GM18519 (cell line): ENCODE results near the gene GSE1.

ENCODE experiments used
- ATAC-seq: cut with Tn5 transposase; IDR thresholded peaks from one replicate; pipeline ENCODE4 v1.9.1; 2021; ENCODE audit warnings: mild to moderate bottlenecking, moderate library complexity; ENCODE audit not compliant: unreplicated experiment, low FRiP score

The GSE1 gene

GRCh38 chr16:85631230-85631629, 18.1 kb downstream of the GSE1 start:
- ATAC-seq, result no peak

- no peak for ATAC-seq
Observed at GRCh38 chr16:85631802-85632393, 18.8 kb downstream of the GSE1 start.

- ATAC-seq, result no peak
Observed at GRCh38 chr16:85632709-85633437, 19.8 kb downstream of the GSE1 start.

DNA sequence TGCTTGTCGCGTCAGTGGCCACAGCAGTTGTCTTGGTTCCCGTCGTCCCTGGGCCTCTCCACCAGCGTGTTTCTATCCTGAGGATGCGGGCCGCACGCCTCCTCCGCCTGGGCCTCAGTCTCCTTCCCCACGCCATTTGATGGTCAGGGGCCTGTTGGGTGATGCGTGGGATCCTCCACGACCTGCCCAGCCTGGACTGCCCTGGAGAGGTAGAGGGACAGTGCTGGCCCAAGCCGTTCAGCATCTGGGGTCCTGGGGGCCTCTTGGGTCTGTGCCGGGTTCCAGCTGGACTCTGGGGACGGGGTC, 20.3 kb downstream of the GSE1 start:
- ATAC-seq, result no peak

DNA sequence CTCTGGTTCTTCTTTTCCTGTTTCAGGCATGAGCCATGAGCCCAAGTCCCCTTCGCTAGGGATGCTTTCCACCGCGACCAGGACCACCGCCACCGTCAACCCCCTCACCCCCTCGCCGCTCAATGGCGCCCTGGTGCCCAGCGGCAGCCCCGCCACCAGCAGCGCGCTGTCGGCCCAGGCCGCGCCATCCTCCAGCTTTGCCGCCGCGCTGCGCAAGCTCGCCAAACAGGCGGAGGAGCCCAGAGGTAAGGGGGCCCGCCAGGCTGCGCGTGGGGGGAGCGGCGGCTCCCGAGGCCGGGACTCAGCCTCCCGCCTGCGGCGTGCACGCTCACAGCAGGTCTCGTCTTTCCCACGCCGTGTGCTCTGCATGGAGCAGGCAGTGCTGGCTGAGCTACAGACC, 20.8 kb downstream of the GSE1 start:
- ATAC-seq, result no peak

GRCh38 chr16:85634747-85635544, 21.8 kb downstream of the GSE1 start:
- ATAC-seq, result no peak

DNA sequence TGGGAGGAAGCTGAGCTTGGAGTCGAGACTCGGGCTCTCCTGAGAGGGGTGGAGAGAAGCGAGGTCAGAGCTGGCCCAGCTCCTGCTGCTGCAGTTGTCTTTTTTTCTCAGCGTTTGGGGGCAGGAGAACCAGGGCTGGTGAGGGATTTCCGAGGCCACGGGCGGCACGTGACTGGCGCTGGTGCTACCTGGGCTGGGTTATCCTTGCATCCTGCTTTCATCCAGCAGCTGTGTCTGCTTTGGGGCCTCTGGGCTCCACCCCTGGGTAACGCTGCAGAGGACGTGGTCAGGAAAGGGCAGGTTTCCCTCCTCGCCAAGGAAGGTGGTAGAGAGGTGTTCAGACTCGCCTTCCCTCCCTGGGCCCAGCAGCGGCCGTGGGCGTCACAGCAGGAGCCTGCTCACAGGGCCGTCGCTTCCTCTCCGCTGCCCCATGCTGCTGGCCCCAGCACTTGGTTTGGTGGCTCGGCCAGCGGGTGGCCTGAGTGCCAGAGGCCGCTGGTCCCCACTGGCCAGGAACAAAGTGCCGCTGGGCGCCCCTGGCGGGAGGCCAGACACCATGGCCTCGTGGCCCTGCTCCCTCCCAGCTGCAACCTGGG, 22.5 kb downstream of the GSE1 start:
- no peak for ATAC-seq

DNA sequence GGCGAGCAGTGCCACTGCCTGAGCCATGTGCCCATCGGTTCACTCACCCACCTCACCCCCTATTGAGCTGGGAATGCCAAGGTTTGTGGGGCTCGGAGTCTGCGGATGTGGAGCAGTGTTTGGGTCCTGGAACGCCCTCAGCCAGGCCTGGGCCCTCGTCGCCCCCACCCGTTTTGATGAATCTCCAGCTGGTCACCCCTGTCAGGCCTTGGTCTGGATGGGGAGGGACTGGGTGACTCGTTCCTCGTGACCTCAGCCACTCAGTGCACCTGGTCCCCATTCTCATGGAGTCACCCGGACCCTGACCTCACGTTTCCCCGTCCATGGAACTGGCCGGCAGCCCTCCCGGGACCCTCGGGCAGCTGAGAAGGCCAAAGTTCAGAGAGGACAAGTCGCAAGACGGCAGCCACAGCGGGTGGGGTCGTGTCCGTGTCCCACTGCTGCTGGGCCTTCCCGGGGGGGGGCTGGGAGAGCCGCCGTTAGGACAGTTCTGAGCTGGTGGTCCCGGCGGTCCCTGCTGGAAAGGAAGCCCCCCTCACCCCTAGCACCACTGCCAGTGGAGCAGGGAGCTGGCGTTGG, 23.2 kb downstream of the GSE1 start:
- ATAC-seq, result no peak

DNA sequence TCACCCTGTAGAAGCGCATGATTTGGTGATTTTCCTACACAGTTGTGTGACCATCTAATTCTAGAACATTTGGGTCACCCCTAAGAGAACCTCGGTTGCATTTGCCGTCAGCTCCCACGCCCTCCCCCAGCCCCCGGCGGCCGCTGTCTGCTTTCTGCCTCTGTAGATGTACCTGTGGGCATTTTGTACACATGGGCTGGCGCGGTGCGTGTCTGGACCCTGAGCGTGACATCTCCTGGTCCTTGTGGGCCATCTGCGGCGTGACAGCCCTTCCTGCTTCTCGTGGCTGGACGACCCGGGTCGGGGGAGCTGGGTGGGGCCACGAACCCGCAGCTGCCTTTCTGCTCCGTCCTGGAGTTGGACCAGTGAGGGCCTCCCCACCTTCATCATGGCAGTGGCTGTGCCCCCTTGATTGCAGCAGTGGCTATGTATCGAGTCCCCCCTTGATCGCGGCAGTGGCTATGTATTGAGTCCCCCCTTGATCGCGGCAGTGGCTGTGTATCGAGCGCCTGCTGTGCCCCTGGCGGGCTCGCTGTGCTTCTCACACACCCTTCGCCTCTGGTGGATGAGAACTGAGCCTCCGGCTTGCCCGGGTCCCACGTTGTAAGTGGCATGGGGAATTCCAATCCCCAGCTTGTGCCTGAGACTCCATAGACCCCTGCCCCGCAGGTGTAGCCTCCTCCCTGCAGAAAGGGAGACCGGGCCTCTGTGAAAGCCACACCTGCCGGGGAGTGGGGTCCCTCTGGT, 24.1 kb downstream of the GSE1 start:
- no peak for ATAC-seq

DNA sequence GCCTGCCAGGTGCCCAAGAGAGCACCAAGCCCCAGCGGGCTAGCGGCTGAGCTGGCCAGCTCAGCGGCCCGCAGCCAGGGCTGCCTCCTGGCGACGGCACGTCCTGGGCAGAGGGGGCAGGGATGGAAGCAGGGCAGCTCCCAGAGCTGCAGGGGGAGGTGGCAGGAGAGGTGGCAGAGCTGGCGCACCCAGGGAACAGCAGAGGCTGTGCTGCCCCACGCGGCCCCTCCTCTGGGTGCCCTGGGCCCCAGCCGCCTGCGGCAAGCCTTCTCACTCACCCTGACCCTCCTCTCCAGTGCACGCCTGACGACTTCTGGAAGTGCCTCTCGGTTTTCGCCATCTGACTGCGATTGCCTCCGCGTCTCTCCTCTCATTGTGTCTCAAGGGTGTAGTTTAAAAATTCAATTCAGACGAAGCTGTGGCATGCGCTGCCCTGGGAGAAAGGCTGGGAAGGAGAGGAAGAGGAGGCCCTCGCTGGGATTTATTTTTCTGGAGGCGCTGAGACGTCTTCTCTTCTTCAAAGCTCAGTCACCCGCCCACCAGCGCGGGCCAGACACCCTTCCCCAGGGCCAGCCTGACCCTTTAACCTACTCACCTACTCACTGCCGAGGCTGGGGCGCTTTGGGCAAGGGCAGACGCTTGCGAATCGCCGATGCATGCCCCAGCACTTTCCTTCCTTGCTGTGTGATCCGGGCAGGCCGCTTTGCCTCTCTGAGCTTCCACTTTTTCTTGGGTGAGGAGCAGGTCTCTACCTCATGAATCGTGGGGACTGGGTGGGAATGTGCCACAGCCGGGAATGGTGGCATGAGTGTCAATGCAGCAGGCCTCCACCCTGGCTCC, 24.9 kb downstream of the GSE1 start:
- ATAC-seq, result no peak

- no peak for ATAC-seq
Observed at GRCh38 chr16:85638695-85639409, 25.7 kb downstream of the GSE1 start.

DNA sequence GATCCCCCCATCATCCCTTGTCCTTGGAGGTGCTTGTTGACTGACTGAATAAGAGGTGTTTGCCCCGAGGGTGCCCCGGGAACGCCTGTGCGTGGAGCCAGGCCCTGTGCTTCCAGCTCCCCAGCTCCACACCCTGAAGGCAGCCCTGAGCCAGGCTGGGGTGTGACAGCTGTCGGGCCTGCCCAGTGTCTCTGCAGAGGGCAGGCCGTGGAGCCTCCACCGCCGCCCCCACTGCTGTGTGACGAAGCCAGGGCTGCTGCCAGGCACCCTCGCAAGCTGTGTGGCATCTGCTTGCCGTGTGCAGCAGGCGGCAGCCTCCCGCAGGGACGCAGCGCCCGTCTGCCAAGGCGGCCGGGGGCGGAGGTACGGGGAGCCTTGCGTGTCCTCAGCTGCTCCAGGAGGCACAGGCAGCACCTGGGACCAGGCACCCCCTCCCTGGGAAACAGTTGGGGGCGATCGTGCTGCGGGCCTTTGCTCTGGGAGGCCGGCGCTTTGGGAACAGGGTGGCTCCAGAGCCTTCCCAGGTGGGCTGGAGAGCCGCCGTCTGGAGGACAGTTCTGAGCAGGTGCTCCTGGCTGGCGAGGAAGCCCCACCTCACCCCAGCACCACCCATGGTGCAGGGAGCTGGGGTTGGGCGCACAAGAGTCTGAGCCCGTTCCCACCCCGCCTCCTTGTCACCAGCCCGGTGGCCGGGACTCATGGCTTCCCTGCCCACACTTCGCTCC, 26.6 kb downstream of the GSE1 start:
- ATAC-seq, result no peak

DNA sequence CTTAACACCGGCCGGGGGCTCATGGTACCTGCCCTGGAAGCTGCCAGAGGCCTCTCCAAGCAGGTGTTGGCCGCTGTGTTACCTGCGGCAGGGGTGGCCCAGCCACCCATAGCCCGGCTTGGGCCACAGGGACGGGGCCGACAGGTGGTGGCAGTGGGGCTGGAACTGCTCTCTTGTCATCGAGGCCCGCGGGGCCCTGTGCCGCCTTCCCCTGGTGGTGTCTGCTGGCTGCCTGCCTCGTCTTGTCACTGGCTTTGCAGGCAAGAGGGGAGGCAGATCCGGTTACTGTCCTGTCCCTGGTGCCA, 27.1 kb downstream of the GSE1 start:
- ATAC-seq, result no peak

- ATAC-seq, result no peak
Observed at GRCh38 chr16:85640585-85640984, 27.5 kb downstream of the GSE1 start.

GRCh38 chr16:85641305-85641704, 28.2 kb downstream of the GSE1 start:
- ATAC-seq, result no peak

- no peak for ATAC-seq
Observed at GRCh38 chr16:85641776-85642176, 28.7 kb downstream of the GSE1 start.

DNA sequence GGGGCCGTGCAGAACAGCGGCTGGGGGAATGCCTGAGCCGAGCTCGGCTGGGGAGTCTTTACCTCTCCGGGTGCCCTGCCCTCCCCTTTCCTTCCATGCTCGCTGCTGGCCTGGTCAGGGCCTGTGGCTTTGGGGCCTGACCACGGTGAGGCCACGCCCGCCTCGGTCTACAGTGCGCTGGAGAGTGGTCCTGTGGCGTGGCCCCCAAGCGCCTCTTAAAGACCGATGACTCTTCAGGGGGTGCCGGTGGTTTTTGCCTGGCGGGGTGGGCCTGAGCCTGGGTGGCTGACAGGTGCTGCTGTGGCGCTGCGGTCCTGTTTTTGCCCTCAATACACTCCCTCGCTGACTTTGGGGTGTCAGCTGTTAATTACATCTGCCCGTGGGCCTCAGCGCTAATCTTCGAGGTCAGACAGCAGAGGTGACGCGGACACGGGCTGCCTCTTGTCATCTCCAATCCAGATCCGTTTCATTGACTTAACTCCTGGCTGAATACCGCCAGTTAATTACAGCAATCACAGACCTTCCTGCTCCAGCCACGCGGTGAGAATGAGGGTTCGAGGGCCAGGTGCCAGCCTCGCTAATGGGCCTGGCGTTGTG, 29.7 kb downstream of the GSE1 start:
- no peak for ATAC-seq

- ATAC-seq, result no peak
Observed at GRCh38 chr16:85643631-85644030, 30.5 kb downstream of the GSE1 start.
